Measurements from ENCODE around the gene PDE8B. TPM values are rescaled to one million over a fixed set of nuclear protein-coding genes. Genes with fewer than 3 reads are reported as not detected.

Gene PDE8B
- total and polyA plus RNA-seq, 7 donors, result 0.23 to 11.3 (median 2.9) TPM

GRCh38 chr5:77353251-77353650, 142.8 kb downstream of the PDE8B start:
- H3K27ac ChIP-seq, result no peak overlapping the region
- no peak overlapping the region for H3K4me3 ChIP-seq
- 95 to 96% methylated on average over 4 of the region's 4 CpGs for WGBS, 2 donors
- H3K27me3 ChIP-seq, result no peaks in the 10 kb centered on the region
- H3K36me3 ChIP-seq, result no peaks in the 10 kb centered on the region
- intact Hi-C loops (cut with DNase I), result no loop called here
- peaks cover 0 to 20% (median 9%) of the 10 kb centered on the region in 4 donors for H3K4me1 ChIP-seq
- TF ChIP-seq POLR2A (IDR thresholded peaks at IDR 0.05), result no peak
- no peak for TF ChIP-seq POLR2AphosphoS5 (IDR thresholded peaks at IDR 0.05)
- no peak for TF ChIP-seq EP300 (IDR thresholded peaks at IDR 0.05)
- no peak for TF ChIP-seq CTCF (IDR thresholded peaks at IDR 0.05)
- DNase-seq, result no peak
- H3K9me3 ChIP-seq, result no peaks in the 10 kb centered on the region

GRCh38 chr5:77354454-77354853, 144.0 kb downstream of the PDE8B start:
- TF ChIP-seq POLR2A (IDR thresholded peaks at IDR 0.05), result no peak
- no peaks in the 10 kb centered on the region for H3K36me3 ChIP-seq
- 94 to 96% methylated on average over 2 of the region's 2 CpGs for WGBS, 2 donors
- no peak for DNase-seq
- intact Hi-C loops (cut with DNase I), result no loop called here
- H3K9me3 ChIP-seq, result no peaks in the 10 kb centered on the region
- peak overlapping the region in 2 of 4 donors; percentile 65 to 66 for H3K27ac ChIP-seq
- no peak overlapping the region for H3K4me3 ChIP-seq
- H3K27me3 ChIP-seq, result no peaks in the 10 kb centered on the region
- H3K4me1 ChIP-seq, result peaks cover 0 to 20% (median 9%) of the 10 kb centered on the region in 4 donors

- WGBS, 2 donors, result 90 to 94% methylated on average over 7 of the region's 7 CpGs
- intact Hi-C loops (cut with DNase I), result no loop called here
- no peak for DNase-seq
- TF ChIP-seq POLR2A (IDR thresholded peaks at IDR 0.05) (no peak), CTCF (IDR thresholded peaks at IDR 0.05) (no peak), POLR2AphosphoS5 (IDR thresholded peaks at IDR 0.05) (no peak), EP300 (IDR thresholded peaks at IDR 0.05) (no peak)
- Histone ChIP-seq H3K27me3 (no peaks in the 10 kb centered on the region), H3K4me1 (peaks cover 0 to 20% (median 9%) of the 10 kb centered on the region in 4 donors), H3K4me3 (no peak overlapping the region), H3K9me3 (no peaks in the 10 kb centered on the region), H3K27ac (peak overlapping the region in 3 of 4 donors; percentile 33 to 66 (median 65)), H3K36me3 (no peaks in the 10 kb centered on the region)
Observed at GRCh38 chr5:77355080-77355479, 144.6 kb downstream of the PDE8B start.

GRCh38 chr5:77355751-77356150, 145.3 kb downstream of the PDE8B start:
- H3K36me3 ChIP-seq, result no peaks in the 10 kb centered on the region
- no peaks in the 10 kb centered on the region for H3K27me3 ChIP-seq
- no peaks in the 10 kb centered on the region for H3K9me3 ChIP-seq
- DNase-seq, result no peak
- intact Hi-C loops (cut with DNase I), result no loop called here
- no peak overlapping the region for H3K4me3 ChIP-seq
- peak overlapping the region in 3 of 4 donors; percentile 33 to 66 (median 65) for H3K27ac ChIP-seq
- no peak for TF ChIP-seq POLR2AphosphoS5 (IDR thresholded peaks at IDR 0.05)
- TF ChIP-seq CTCF (IDR thresholded peaks at IDR 0.05), result no peak
- no peak for TF ChIP-seq EP300 (IDR thresholded peaks at IDR 0.05)
- no peak for TF ChIP-seq POLR2A (IDR thresholded peaks at IDR 0.05)
- peaks cover 0 to 20% (median 9%) of the 10 kb centered on the region in 4 donors for H3K4me1 ChIP-seq

GRCh38 chr5:77356740-77357139, 146.3 kb downstream of the PDE8B start:
- intact Hi-C loops (cut with DNase I), result no loop called here
- Histone ChIP-seq H3K36me3 (no peaks in the 10 kb centered on the region), H3K27ac (no peak overlapping the region), H3K4me3 (no peak overlapping the region), H3K4me1 (peaks cover 0 to 20% (median 9%) of the 10 kb centered on the region in 4 donors), H3K9me3 (no peaks in the 10 kb centered on the region), H3K27me3 (no peaks in the 10 kb centered on the region)
- no peak for DNase-seq
- WGBS, 2 donors, result 65 to 72% methylated on average over 3 of the region's 3 CpGs
- no peak for TF ChIP-seq CTCF (IDR thresholded peaks at IDR 0.05)
- TF ChIP-seq POLR2A (IDR thresholded peaks at IDR 0.05), result no peak
- TF ChIP-seq EP300 (IDR thresholded peaks at IDR 0.05), result no peak
- no peak for TF ChIP-seq POLR2AphosphoS5 (IDR thresholded peaks at IDR 0.05)

Data from sigmoid colon (tissue), 7 donors.